HG03432 (cell line): ENCODE data around the gene IFRD2.

Source experiments
- ATAC-seq: cut with Tn5 transposase; IDR thresholded peaks from one replicate; pipeline ENCODE4 v1.9.1; 2021; ENCODE audit warnings: mild to moderate bottlenecking, moderate library complexity; ENCODE audit not compliant: unreplicated experiment

Gene IFRD2

GRCh38 chr3:50302095-50303012, 10.1 kb upstream of the IFRD2 start:
- ATAC-seq: no peak

- no peak for ATAC-seq
These were observed 8.5 kb upstream of the IFRD2 start for GRCh38 chr3:50300681-50301254.

GRCh38 chr3:50299929-50300680, 7.9 kb upstream of the IFRD2 start:
- ATAC-seq: no peak

- no peak for ATAC-seq
These were observed 7.4 kb upstream of the IFRD2 start for GRCh38 chr3:50299638-50299928.

- ATAC-seq: peak; percentile 88
These were observed 6.8 kb upstream of the IFRD2 start, which contains the start of the genes HYAL3 and NAA80 for GRCh38 chr3:50298836-50299637. TSS of gene HYAL3 (minus strand) at chr3:50299405. CDS start at chr3:50295602, 3,803 bp downstream. TSS of gene NAA80 (minus strand) at chr3:50299405. CDS start at chr3:50297463, 1,942 bp downstream.

GRCh38 chr3:50297896-50298725, 5.9 kb upstream of the IFRD2 start:
- ATAC-seq: no peak

GRCh38 chr3:50297384-50297775, 5.2 kb upstream of the IFRD2 start:
- no peak for ATAC-seq

- ATAC-seq: no peak
These were observed 4.6 kb upstream of the IFRD2 start for GRCh38 chr3:50296721-50297383.

- no peak for ATAC-seq
These were observed 3.6 kb upstream of the IFRD2 start for GRCh38 chr3:50295553-50296431.

GRCh38 chr3:50294492-50295403, 2.5 kb upstream of the IFRD2 start:
- no peak for ATAC-seq

- no peak for ATAC-seq
These were observed 1.9 kb upstream of the IFRD2 start for GRCh38 chr3:50294089-50294488.

GRCh38 chr3:50293079-50293801, 1.0 kb upstream of the IFRD2 start:
- no peak for ATAC-seq

- no peak for ATAC-seq
These were observed 2.0 kb downstream of the IFRD2 start for GRCh38 chr3:50290161-50290641.

- ATAC-seq: no peak
These were observed 3.1 kb downstream of the IFRD2 start for GRCh38 chr3:50289130-50289529.

GRCh38 chr3:50288387-50289007, 3.7 kb downstream of the IFRD2 start:
- ATAC-seq: no peak

- ATAC-seq: no peak
These were observed 5.0 kb downstream of the IFRD2 start for GRCh38 chr3:50287262-50287661.
